ENCODE results near the gene CD53. TPM values are rescaled to one million over a fixed set of nuclear protein-coding genes. Genes with fewer than 3 reads are reported as not detected.

Gene CD53
- total and polyA plus RNA-seq, 9 of the 15 experiments (the other 6 are each of a cell fraction or from before 2014, with no cell fraction given) = 63.5 to 220 (median 131) TPM

DNA sequence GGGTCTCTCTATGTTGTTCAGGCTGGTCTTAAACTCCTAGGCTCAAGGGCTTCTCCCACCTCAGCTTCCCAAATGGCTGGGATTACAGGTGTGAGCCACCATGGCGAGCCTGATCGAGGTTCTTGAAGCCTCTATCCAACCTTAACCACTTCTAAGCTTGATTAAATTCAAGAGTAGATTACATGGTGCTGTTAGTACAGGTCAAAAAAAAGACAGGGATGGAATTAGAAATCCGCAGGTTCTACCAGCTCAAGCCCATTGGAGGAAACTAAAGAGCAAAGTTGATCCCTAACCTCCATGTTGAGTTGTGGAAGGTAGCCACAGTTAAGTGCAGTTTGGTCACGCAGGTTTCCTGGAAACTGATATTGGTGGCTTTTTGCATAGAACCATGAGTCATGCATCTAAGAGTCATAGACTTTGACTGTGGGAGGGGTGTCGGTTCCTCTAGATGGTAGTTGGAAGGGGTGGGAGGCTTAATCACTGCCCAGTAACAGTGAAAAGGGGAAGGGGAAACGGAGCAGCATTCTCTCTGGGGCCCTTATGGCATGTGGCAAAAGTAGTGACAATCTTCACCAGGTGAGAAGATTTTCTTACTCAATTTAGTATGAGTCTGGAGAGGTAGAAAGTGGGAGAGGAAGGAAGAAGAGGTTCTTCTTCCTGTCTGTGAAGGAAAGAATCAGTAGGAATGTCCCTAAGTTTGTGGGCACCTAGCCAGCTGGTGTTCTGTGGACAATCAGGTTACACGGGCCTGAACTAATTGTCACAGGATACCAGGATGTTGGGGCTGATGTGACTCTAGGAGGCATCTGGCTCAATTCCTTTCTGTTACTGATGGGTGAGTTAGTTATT lies 7.0 kb downstream of the CD53 start (continued):
- TF ChIP-seq, protein P1, sequence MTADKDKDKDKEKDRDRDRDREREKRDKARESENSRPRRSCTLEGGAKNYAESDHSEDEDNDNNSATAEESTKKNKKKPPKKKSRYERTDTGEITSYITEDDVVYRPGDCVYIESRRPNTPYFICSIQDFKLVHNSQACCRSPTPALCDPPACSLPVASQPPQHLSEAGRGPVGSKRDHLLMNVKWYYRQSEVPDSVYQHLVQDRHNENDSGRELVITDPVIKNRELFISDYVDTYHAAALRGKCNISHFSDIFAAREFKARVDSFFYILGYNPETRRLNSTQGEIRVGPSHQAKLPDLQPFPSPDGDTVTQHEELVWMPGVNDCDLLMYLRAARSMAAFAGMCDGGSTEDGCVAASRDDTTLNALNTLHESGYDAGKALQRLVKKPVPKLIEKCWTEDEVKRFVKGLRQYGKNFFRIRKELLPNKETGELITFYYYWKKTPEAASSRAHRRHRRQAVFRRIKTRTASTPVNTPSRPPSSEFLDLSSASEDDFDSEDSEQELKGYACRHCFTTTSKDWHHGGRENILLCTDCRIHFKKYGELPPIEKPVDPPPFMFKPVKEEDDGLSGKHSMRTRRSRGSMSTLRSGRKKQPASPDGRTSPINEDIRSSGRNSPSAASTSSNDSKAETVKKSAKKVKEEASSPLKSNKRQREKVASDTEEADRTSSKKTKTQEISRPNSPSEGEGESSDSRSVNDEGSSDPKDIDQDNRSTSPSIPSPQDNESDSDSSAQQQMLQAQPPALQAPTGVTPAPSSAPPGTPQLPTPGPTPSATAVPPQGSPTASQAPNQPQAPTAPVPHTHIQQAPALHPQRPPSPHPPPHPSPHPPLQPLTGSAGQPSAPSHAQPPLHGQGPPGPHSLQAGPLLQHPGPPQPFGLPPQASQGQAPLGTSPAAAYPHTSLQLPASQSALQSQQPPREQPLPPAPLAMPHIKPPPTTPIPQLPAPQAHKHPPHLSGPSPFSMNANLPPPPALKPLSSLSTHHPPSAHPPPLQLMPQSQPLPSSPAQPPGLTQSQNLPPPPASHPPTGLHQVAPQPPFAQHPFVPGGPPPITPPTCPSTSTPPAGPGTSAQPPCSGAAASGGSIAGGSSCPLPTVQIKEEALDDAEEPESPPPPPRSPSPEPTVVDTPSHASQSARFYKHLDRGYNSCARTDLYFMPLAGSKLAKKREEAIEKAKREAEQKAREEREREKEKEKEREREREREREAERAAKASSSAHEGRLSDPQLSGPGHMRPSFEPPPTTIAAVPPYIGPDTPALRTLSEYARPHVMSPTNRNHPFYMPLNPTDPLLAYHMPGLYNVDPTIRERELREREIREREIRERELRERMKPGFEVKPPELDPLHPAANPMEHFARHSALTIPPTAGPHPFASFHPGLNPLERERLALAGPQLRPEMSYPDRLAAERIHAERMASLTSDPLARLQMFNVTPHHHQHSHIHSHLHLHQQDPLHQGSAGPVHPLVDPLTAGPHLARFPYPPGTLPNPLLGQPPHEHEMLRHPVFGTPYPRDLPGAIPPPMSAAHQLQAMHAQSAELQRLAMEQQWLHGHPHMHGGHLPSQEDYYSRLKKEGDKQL (CRISPR knock-in tag; IDR thresholded peaks at IDR 0.05; ENCODE audit: borderline replicate concordance) = no peak
- TF ChIP-seq COPS2 (conservative IDR thresholded peaks at IDR 0.05) (no peak), EGR1 (conservative IDR thresholded peaks at IDR 0.05) (peak; percentile 60), HNRNPL (IDR thresholded peaks at IDR 0.05; ENCODE audit: low read depth, low read length) (no peak), CXXC5 (CRISPR knock-in tag; IDR thresholded peaks at IDR 0.05) (peak; percentile 85), TBL1XR1 (IDR thresholded peaks at IDR 0.05; ENCODE audit: low read length in 2 of 2) (peak; percentile 45 to 83; a peak in 1 of 4 replicates), ZNF778 (CRISPR knock-in tag; IDR thresholded peaks at IDR 0.05) (no peak), SMARCA5 (IDR thresholded peaks at IDR 0.05) (no peak; the same call in 1 of the 2 replicates), CREB1 (IDR thresholded peaks at IDR 0.05) (peak; percentile 53; the same call in 1 of the 2 replicates), CREB1 (CRISPR knock-in tag; IDR thresholded peaks at IDR 0.05) (peak; percentile 59), ELF1 (tag; IDR thresholded peaks at IDR 0.05) (no peak; the same call in 1 of the 2 replicates), HDAC8 (tag; IDR thresholded peaks at IDR 0.05) (no peak), RBBP5 (IDR thresholded peaks at IDR 0.05; ENCODE audit: borderline replicate concordance, insufficient read depth, low read length, poor library complexity, severe bottlenecking) (peak; percentile 51), ARID2 (IDR thresholded peaks at IDR 0.05) (no peak), PTTG1 (tag; IDR thresholded peaks at IDR 0.05; ENCODE audit: low read depth) (no peak), TAF7 (tag; IDR thresholded peaks at IDR 0.05) (no peak), ZKSCAN8 (CRISPR knock-in tag; IDR thresholded peaks at IDR 0.05) (peak; percentile 73), ZNF232 (CRISPR knock-in tag; IDR thresholded peaks at IDR 0.05) (no peak)
- TF ChIP-seq, protein P2, sequence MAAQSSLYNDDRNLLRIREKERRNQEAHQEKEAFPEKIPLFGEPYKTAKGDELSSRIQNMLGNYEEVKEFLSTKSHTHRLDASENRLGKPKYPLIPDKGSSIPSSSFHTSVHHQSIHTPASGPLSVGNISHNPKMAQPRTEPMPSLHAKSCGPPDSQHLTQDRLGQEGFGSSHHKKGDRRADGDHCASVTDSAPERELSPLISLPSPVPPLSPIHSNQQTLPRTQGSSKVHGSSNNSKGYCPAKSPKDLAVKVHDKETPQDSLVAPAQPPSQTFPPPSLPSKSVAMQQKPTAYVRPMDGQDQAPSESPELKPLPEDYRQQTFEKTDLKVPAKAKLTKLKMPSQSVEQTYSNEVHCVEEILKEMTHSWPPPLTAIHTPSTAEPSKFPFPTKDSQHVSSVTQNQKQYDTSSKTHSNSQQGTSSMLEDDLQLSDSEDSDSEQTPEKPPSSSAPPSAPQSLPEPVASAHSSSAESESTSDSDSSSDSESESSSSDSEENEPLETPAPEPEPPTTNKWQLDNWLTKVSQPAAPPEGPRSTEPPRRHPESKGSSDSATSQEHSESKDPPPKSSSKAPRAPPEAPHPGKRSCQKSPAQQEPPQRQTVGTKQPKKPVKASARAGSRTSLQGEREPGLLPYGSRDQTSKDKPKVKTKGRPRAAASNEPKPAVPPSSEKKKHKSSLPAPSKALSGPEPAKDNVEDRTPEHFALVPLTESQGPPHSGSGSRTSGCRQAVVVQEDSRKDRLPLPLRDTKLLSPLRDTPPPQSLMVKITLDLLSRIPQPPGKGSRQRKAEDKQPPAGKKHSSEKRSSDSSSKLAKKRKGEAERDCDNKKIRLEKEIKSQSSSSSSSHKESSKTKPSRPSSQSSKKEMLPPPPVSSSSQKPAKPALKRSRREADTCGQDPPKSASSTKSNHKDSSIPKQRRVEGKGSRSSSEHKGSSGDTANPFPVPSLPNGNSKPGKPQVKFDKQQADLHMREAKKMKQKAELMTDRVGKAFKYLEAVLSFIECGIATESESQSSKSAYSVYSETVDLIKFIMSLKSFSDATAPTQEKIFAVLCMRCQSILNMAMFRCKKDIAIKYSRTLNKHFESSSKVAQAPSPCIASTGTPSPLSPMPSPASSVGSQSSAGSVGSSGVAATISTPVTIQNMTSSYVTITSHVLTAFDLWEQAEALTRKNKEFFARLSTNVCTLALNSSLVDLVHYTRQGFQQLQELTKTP (IDR thresholded peaks at IDR 0.05; ENCODE audit: low read depth in 1 of 2, partially characterized antibody in 2 of 2) = peak in 1 of 2 experiments; percentile 82

Data from K562 (cell line).